Spleen (tissue), 7 donors: ENCODE measurements around the gene ZMYND19.

Experiments used
- POLR2A ChIP-seq, 3 donors: fragments of 450-650 bp; IDR thresholded peaks; one replicate each; pipeline ENCODE4 v1.5.1; 2017; ENCODE audit warnings: antibody characterized with exemption in 3 of 3, mild to moderate bottlenecking in 1 of 3
- TF ChIP-seq, protein P1 (sequence below), 11 experiments: fragments of 200-600 bp in 7 of 11; fragments of 450-650 bp in 4 of 11; sonication (generic) in 4 of 11; IDR thresholded peaks in 8 of 11; conservative IDR thresholded peaks in 3 of 11; 1 replicate in 7 of 11; 2 replicates in 4 of 11; pipeline versions ENCODE4 v1.4.0 to v1.8.0; 2016 to 2021; ENCODE audit warnings: antibody characterized with exemption in 11 of 11, inconsistent platforms in 4 of 11, mild to moderate bottlenecking in 1 of 11
- donor health status: DM: no; HTN: no; CAD: no; lungs with moderate emphysema.
- donor health status: DM: no; HTN: no; CAD: no.
- donor health status: DM: no; HTN: no; CAD: no.

DNA sequence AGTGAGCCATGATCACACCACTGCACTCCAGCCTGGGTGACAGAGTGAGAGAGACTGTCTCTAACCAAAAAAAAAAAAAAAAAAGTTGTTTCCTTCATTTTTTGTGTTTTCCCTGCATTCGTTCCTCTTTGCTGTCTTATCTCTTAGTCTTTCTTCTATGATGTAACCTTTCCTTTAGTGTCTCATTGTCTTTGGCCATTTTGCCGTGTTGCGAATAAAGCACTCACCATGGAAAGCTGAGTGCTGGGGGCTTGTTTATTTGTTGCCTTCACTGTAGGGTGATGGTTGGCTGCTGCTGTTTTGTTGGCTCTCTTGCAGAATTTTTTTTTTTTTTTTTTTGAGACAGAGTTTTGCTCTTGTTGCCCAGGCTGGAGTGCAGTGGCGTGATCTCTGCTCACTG is 36.2 kb upstream of the ZMYND19 start:
- TF ChIP-seq POLR2A (IDR thresholded peaks at IDR 0.05) = no peak
- TF ChIP-seq, protein P1, sequence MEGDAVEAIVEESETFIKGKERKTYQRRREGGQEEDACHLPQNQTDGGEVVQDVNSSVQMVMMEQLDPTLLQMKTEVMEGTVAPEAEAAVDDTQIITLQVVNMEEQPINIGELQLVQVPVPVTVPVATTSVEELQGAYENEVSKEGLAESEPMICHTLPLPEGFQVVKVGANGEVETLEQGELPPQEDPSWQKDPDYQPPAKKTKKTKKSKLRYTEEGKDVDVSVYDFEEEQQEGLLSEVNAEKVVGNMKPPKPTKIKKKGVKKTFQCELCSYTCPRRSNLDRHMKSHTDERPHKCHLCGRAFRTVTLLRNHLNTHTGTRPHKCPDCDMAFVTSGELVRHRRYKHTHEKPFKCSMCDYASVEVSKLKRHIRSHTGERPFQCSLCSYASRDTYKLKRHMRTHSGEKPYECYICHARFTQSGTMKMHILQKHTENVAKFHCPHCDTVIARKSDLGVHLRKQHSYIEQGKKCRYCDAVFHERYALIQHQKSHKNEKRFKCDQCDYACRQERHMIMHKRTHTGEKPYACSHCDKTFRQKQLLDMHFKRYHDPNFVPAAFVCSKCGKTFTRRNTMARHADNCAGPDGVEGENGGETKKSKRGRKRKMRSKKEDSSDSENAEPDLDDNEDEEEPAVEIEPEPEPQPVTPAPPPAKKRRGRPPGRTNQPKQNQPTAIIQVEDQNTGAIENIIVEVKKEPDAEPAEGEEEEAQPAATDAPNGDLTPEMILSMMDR (IDR thresholded peaks at IDR 0.05 in 8 of 11, conservative IDR thresholded peaks at IDR 0.05 in 3 of 11) = no peak
